Loucy (cell line): Measurements from ENCODE around the gene BRD1.

Experiments
- H2AFZ ChIP-seq: fragments of 200-600 bp; sonication (generic); 2 replicates; pipeline ENCODE4 v1.6.0; 2016; ENCODE audit warnings: antibody characterized with exemption, mild to moderate bottlenecking, low read length, moderate library complexity
- H3F3A ChIP-seq: fragments of 200-600 bp; 2 replicates; pipeline ENCODE4 v1.6.0; 2016; ENCODE audit warnings: antibody characterized with exemption, low read depth, mild to moderate bottlenecking
- H3K27me3 ChIP-seq: fragments of 200-600 bp; sonication (generic); 2 replicates; pipeline ENCODE4 v1.6.1; 2014; ENCODE audit warnings: low read length, mild to moderate bottlenecking; ENCODE audit not compliant: insufficient read depth, poor library complexity, severe bottlenecking
- H3K36me3 ChIP-seq: fragments of 200-600 bp; sonication (generic); 2 replicates; pipeline ENCODE4 v1.6.1; 2016; ENCODE audit warnings: low read length; ENCODE audit not compliant: insufficient read depth
- H3K4me1 ChIP-seq: fragments of 200-600 bp; sonication (generic); 2 replicates; pipeline ENCODE4 v1.5.1; 2014; ENCODE audit warnings: low read length, mild to moderate bottlenecking; ENCODE audit not compliant: insufficient read depth, poor library complexity, severe bottlenecking
- H3K4me2 ChIP-seq: fragments of 200-600 bp; sonication (generic); 2 replicates; pipeline ENCODE4 v1.6.0; 2014; ENCODE audit warnings: antibody characterized with exemption, low read length, low read depth, mild to moderate bottlenecking; ENCODE audit not compliant: poor library complexity, severe bottlenecking
- H3K4me3 ChIP-seq: fragments of 200-600 bp; sonication (generic); 2 replicates; pipeline ENCODE4 v1.5.1; 2014; ENCODE audit warnings: low read length, mild to moderate bottlenecking, mixed read lengths; ENCODE audit not compliant: poor library complexity, severe bottlenecking
- H3K79me2 ChIP-seq: fragments of 200-600 bp; sonication (generic); 2 replicates; pipeline ENCODE4 v1.6.1; 2014; ENCODE audit warnings: low read length; ENCODE audit not compliant: insufficient read depth
- H3K9ac ChIP-seq: fragments of 200-600 bp; sonication (generic); 2 replicates; pipeline ENCODE4 v1.6.0; 2014; ENCODE audit warnings: mild to moderate bottlenecking, low read depth, low read length, moderate library complexity; ENCODE audit not compliant: poor library complexity, severe bottlenecking
- H3K9me2 ChIP-seq: fragments of 200-600 bp; sonication (generic); replicated peaks from 2 replicates; pipeline ENCODE4 v1.6.1; 2016; ENCODE audit warnings: low read depth, low read length, mixed read lengths
- H3K9me3 ChIP-seq: fragments of 200-600 bp; sonication (generic); 2 replicates; pipeline ENCODE4 v1.6.1; 2014; ENCODE audit warnings: mild to moderate bottlenecking, antibody characterized with exemption, low read length, low read depth; ENCODE audit not compliant: insufficient read depth
- H4K20me1 ChIP-seq: fragments of 200-600 bp; sonication (generic); 2 replicates; pipeline ENCODE4 v1.6.0; 2014; ENCODE audit warnings: antibody characterized with exemption, low read length, mild to moderate bottlenecking; ENCODE audit not compliant: insufficient read depth, poor library complexity, severe bottlenecking
- EZH2phosphoT487 ChIP-seq: fragments of 200-600 bp; IDR thresholded peaks from 2 replicates; pipeline ENCODE4 v1.6.1; 2018; ENCODE audit warnings: antibody characterized with exemption, mild to moderate bottlenecking, moderate library complexity, borderline replicate concordance
- TF ChIP-seq, protein P1 (sequence below): fragments of 200-600 bp; sonication (generic); conservative IDR thresholded peaks from 2 replicates; pipeline ENCODE4 v1.5.1; 2014; ENCODE audit warnings: mild to moderate bottlenecking, antibody characterized with exemption, low read length

The BRD1 gene

DNA sequence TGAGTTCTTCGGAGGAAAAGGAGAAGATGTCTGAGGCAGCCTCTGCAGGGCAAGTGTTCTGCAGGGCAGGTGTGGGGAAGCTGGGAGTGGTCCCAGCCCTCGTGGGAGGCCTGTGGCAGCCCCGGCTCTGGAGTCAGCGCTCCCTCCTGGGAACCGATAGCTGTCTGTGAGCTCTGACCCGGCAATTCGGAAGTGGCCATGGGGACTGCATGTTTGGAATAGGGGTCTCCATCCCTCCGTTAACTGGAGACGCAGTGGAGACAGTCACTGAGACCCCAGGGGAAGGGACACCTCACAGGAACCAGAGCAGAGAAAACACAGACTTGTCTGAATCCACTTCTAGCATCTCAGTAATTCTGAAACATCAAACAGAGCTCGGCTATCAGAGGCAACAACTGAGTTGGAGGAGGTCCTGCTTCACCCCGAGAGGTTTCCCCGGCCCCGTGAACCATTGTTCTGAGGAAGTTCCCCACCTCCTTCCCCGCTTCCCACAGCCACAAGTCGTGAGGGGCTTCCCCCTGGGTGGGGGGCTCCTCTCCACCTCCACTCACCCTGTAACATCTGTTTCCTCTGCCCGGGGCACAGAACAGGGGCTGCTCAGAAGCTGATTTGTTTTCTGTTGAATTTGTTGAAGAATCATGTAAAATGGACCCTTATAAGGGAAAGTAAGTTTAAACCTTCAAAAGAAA, 99.6 kb downstream of the BRD1 start:
- Histone ChIP-seq H3K36me3 (no peaks in the 10 kb centered on the region), H2AFZ (no peak overlapping the region; the same call in 1 of the 2 replicates), H4K20me1 (no peaks in the 10 kb centered on the region), H3K4me2 (peak overlapping the region; percentile 38), H3K9me3 (no peaks in the 10 kb centered on the region), H3K79me2 (no peaks in the 10 kb centered on the region), H3K27me3 (no peaks in the 10 kb centered on the region), H3K9ac (no peak overlapping the region), H3K9me2 (no peaks in the 10 kb centered on the region), H3K4me3 (no peak overlapping the region), H3F3A (no peaks in the 10 kb centered on the region), H3K4me1 (peaks cover 5% of the 10 kb centered on the region)
- no peak for TF ChIP-seq EZH2phosphoT487
- TF ChIP-seq, protein P1, sequence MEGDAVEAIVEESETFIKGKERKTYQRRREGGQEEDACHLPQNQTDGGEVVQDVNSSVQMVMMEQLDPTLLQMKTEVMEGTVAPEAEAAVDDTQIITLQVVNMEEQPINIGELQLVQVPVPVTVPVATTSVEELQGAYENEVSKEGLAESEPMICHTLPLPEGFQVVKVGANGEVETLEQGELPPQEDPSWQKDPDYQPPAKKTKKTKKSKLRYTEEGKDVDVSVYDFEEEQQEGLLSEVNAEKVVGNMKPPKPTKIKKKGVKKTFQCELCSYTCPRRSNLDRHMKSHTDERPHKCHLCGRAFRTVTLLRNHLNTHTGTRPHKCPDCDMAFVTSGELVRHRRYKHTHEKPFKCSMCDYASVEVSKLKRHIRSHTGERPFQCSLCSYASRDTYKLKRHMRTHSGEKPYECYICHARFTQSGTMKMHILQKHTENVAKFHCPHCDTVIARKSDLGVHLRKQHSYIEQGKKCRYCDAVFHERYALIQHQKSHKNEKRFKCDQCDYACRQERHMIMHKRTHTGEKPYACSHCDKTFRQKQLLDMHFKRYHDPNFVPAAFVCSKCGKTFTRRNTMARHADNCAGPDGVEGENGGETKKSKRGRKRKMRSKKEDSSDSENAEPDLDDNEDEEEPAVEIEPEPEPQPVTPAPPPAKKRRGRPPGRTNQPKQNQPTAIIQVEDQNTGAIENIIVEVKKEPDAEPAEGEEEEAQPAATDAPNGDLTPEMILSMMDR = no peak

DNA sequence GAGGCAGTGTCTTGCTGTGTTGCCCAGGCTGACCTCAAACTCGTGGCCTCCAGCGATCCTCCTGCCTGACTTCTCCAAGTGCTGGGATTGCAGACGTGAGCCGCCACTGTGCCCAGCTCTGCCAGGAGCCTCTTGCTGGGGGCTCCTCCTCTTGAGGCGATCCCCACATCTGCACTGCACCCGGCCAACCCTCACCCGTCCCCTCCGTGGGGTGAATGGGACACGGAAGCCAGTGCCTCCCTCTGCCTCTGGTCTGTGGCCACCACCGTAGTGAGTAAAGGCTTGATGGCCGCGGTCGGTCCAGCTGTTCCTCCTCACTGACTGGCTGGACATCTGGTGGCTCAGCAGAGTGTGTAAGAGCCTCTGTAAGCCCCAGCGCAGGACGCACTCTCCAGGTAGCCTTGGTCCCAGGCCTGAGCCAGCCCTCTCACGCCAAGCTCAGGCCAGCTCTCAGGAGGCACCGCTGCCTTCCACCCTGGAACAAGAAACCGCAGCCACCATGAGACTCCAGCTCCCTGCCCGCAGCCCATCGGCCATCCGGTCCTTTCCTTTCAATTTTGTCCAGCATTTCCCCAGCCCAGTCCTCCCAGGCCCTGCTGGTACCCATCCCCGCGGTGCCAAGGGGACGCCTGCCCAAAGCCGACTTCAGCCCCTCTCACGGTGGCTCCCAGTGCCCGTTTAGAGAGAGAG, 100.3 kb downstream of the BRD1 start:
- Histone ChIP-seq H3K9ac (no peak overlapping the region), H3K4me3 (no peak overlapping the region), H2AFZ (no peak overlapping the region), H3K4me2 (no peak overlapping the region), H3K79me2 (no peaks in the 10 kb centered on the region), H3K36me3 (no peaks in the 10 kb centered on the region), H4K20me1 (no peaks in the 10 kb centered on the region), H3K4me1 (peaks cover 5% of the 10 kb centered on the region), H3F3A (no peaks in the 10 kb centered on the region), H3K27me3 (no peaks in the 10 kb centered on the region), H3K9me3 (no peaks in the 10 kb centered on the region), H3K9me2 (no peaks in the 10 kb centered on the region)
- no peak for TF ChIP-seq EZH2phosphoT487
- TF ChIP-seq, protein P1 = no peak

DNA sequence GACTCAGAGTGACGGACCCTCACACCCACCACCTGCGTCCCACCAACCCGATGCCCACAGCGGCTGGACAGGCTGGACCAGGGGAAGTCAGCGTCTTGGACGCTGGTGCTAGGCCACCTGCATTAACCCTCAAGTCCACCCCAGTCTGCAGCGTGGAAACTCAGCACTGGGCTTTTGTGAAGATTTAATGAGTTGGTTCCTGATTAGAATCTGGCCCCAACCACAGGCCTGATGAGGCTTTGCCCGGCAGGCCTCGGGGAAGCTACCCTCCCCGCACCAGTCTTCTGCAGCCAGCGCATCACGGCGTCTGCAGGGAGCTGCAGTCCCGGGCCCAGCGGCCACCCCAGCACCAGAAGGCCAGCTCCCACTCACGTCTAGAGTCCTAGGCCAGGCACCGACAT, 101.0 kb downstream of the BRD1 start:
- Histone ChIP-seq H3K36me3 (no peaks in the 10 kb centered on the region), H3K27me3 (no peaks in the 10 kb centered on the region), H3F3A (no peaks in the 10 kb centered on the region), H4K20me1 (no peaks in the 10 kb centered on the region), H2AFZ (no peak overlapping the region), H3K4me3 (no peak overlapping the region), H3K9ac (no peak overlapping the region), H3K9me2 (no peaks in the 10 kb centered on the region), H3K4me1 (peaks cover 5% of the 10 kb centered on the region), H3K9me3 (no peaks in the 10 kb centered on the region), H3K79me2 (no peaks in the 10 kb centered on the region), H3K4me2 (no peak overlapping the region)
- TF ChIP-seq, protein P1 = no peak
- no peak for TF ChIP-seq EZH2phosphoT487
